Stimulated activated CD8-positive, alpha-beta memory T cell treated with anti-CD3 and anti-CD28 coated beads, Interleukin-4, amount 100 ng/mL, for 24 hours (primary cell): ENCODE measurements around the gene CCDC191.

Experiments
- DNase-seq: peaks from one replicate; pipeline ENCODE4 v3.0.0-alpha.2; 2020; ENCODE audit warnings: low read depth

CCDC191 gene

GRCh38 chr3:114056130-114057010, at the start of gene CCDC191, which contains the start of gene QTRT2:
Gene CCDC191, minus strand, starts transcription at chr3:114056526. Its CDS starts 60 bp downstream, at chr3:114056466.
Gene QTRT2, plus strand, starts transcription at chr3:114056737. Its CDS starts 8,521 bp downstream, at chr3:114065258.
- peak; percentile 96 for DNase-seq

- DNase-seq = no peak
These were observed 48.1 kb upstream of the CCDC191 start for GRCh38 chr3:114104414-114104813.

GRCh38 chr3:114103858-114104257, 47.5 kb upstream of the CCDC191 start:
- no peak for DNase-seq

- no peak for DNase-seq
These were observed 46.9 kb upstream of the CCDC191 start for GRCh38 chr3:114103181-114103580.

GRCh38 chr3:114101101-114101500, 44.8 kb upstream of the CCDC191 start:
- no peak for DNase-seq

GRCh38 chr3:114095796-114096195, 39.5 kb upstream of the CCDC191 start:
- no peak for DNase-seq

- no peak for DNase-seq
These were observed 37.3 kb upstream of the CCDC191 start for GRCh38 chr3:114093596-114093995.

- DNase-seq = no peak
These were observed 36.7 kb upstream of the CCDC191 start for GRCh38 chr3:114093016-114093380.

GRCh38 chr3:114092151-114093015, 36.1 kb upstream of the CCDC191 start:
- DNase-seq = no peak

GRCh38 chr3:114089675-114090074, 33.3 kb upstream of the CCDC191 start:
- DNase-seq = no peak

GRCh38 chr3:114086356-114086755, 30.0 kb upstream of the CCDC191 start:
- DNase-seq = no peak

- DNase-seq = no peak
These were observed 26.8 kb upstream of the CCDC191 start for GRCh38 chr3:114083112-114083511.

- no peak for DNase-seq
These were observed 24.7 kb upstream of the CCDC191 start for GRCh38 chr3:114081037-114081436.

GRCh38 chr3:114080201-114080600, 23.9 kb upstream of the CCDC191 start:
- no peak for DNase-seq

- DNase-seq = no peak
These were observed 23.4 kb upstream of the CCDC191 start for GRCh38 chr3:114079761-114080160.

- no peak for DNase-seq
These were observed 21.8 kb upstream of the CCDC191 start for GRCh38 chr3:114078126-114078525.

GRCh38 chr3:114076711-114077110, 20.4 kb upstream of the CCDC191 start:
- DNase-seq = no peak

GRCh38 chr3:114071786-114072185, 15.5 kb upstream of the CCDC191 start:
- DNase-seq = no peak

GRCh38 chr3:114068336-114068735, 12.0 kb upstream of the CCDC191 start:
- DNase-seq = no peak

GRCh38 chr3:114067804-114068203, 11.5 kb upstream of the CCDC191 start:
- DNase-seq = no peak

- DNase-seq = no peak
These were observed 4.8 kb upstream of the CCDC191 start for GRCh38 chr3:114060906-114061655.

- DNase-seq = no peak
These were observed 2.3 kb upstream of the CCDC191 start for GRCh38 chr3:114058646-114059045.
